ENCODE data around the gene TTC39A. TPM values are rescaled to one million over a fixed set of nuclear protein-coding genes. Genes with fewer than 3 reads are reported as not detected.

The TTC39A gene
- total RNA-seq, 2 donors from 2014 or later, result 65.0 to 78.4 TPM

GRCh38 chr1:51311826-51312225 is 18.5 kb downstream of the TTC39A start:
- Histone ChIP-seq H3K27ac (no peak overlapping the region), H3K4me1 (replicated peaks) (peaks cover 18% of the 10 kb centered on the region), H3K27me3 (replicated peaks; ENCODE audit: insufficient read depth) (no peaks in the 10 kb centered on the region), H3K9me3 (no peaks in the 10 kb centered on the region), H3K4me3 (no peak overlapping the region), H3K36me3 (no peaks in the 10 kb centered on the region)
- TF ChIP-seq POLR2AphosphoS5 (IDR thresholded peaks at IDR 0.05) (no peak), POLR2A (IDR thresholded peaks at IDR 0.05) (no peak), CTCF (IDR thresholded peaks at IDR 0.05) (no peak)
- no peak for DNase-seq (ENCODE audit: low spot score)
- intact Hi-C loops (cut with DNase I), result no loop called here
- 98% methylated on average over 5 of the region's 5 CpGs for WGBS

GRCh38 chr1:51310871-51311613 is 19.3 kb downstream of the TTC39A start:
- Histone ChIP-seq H3K4me1 (replicated peaks) (peaks cover 18% of the 10 kb centered on the region), H3K27me3 (replicated peaks; ENCODE audit: insufficient read depth) (no peaks in the 10 kb centered on the region), H3K27ac (no peak overlapping the region), H3K36me3 (no peaks in the 10 kb centered on the region), H3K4me3 (no peak overlapping the region), H3K9me3 (no peaks in the 10 kb centered on the region)
- DNase-seq (ENCODE audit: low spot score), result no peak
- TF ChIP-seq POLR2AphosphoS5 (IDR thresholded peaks at IDR 0.05), result no peak
- no peak for TF ChIP-seq POLR2A (IDR thresholded peaks at IDR 0.05)
- TF ChIP-seq CTCF (IDR thresholded peaks at IDR 0.05), result no peak
- intact Hi-C loops (cut with DNase I), result no loop called here
- 73% methylated on average over 15 of the region's 15 CpGs for WGBS

- TF ChIP-seq POLR2AphosphoS5 (IDR thresholded peaks at IDR 0.05) (no peak), CTCF (IDR thresholded peaks at IDR 0.05) (no peak), POLR2A (IDR thresholded peaks at IDR 0.05) (no peak)
- 93% methylated on average over 8 of the region's 8 CpGs for WGBS
- intact Hi-C loops (cut with DNase I), result no loop called here
Observed at GRCh38 chr1:51309291-51309690, 21.1 kb downstream of the TTC39A start.

GRCh38 chr1:51308636-51309035 is 21.7 kb downstream of the TTC39A start:
- Histone ChIP-seq H3K9me3 (no peaks in the 10 kb centered on the region), H3K4me3 (no peak overlapping the region), H3K36me3 (no peaks in the 10 kb centered on the region), H3K27ac (no peak overlapping the region), H3K4me1 (replicated peaks) (peaks cover 2% of the 10 kb centered on the region), H3K27me3 (replicated peaks; ENCODE audit: insufficient read depth) (no peaks in the 10 kb centered on the region)
- TF ChIP-seq CTCF (IDR thresholded peaks at IDR 0.05) (no peak), POLR2A (IDR thresholded peaks at IDR 0.05) (no peak), POLR2AphosphoS5 (IDR thresholded peaks at IDR 0.05) (no peak)
- WGBS, result 96% methylated on average over 6 of the region's 6 CpGs
- intact Hi-C loops (cut with DNase I), result no loop called here
- no peak for DNase-seq (ENCODE audit: low spot score)

More at GRCh38 chr1:51309291-51309690, 21.1 kb downstream of the TTC39A start:
- H3K4me3 ChIP-seq, result no peak overlapping the region
- no peaks in the 10 kb centered on the region for H3K27me3 ChIP-seq (replicated peaks; ENCODE audit: insufficient read depth)
- H3K36me3 ChIP-seq, result no peaks in the 10 kb centered on the region
- H3K4me1 ChIP-seq (replicated peaks), result peaks cover 7% of the 10 kb centered on the region
- DNase-seq (ENCODE audit: low spot score), result no peak
- no peaks in the 10 kb centered on the region for H3K9me3 ChIP-seq
- no peak overlapping the region for H3K27ac ChIP-seq

GRCh38 chr1:51306950-51307349 is 23.4 kb downstream of the TTC39A start:
- WGBS, result 77% methylated on average over 5 of the region's 5 CpGs
- H3K27me3 ChIP-seq (replicated peaks; ENCODE audit: insufficient read depth), result no peaks in the 10 kb centered on the region
- no peaks in the 10 kb centered on the region for H3K36me3 ChIP-seq
- no peak overlapping the region for H3K4me3 ChIP-seq
- no peak for DNase-seq (ENCODE audit: low spot score)
- intact Hi-C loops (cut with DNase I), result no loop called here
- H3K9me3 ChIP-seq, result no peaks in the 10 kb centered on the region
- TF ChIP-seq CTCF (IDR thresholded peaks at IDR 0.05) (no peak), POLR2AphosphoS5 (IDR thresholded peaks at IDR 0.05) (no peak), POLR2A (IDR thresholded peaks at IDR 0.05) (no peak)
- H3K4me1 ChIP-seq (replicated peaks), result no peaks in the 10 kb centered on the region
- H3K27ac ChIP-seq, result no peak overlapping the region
